ENCODE results near the gene CYTH1. TPM values are rescaled to one million over a fixed set of nuclear protein-coding genes. Genes with fewer than 3 reads are reported as not detected.

Gene CYTH1
- polyA plus RNA-seq, 1 of the 3 experiments (the other 2 are of a cell fraction), result 23.8 TPM

DNA sequence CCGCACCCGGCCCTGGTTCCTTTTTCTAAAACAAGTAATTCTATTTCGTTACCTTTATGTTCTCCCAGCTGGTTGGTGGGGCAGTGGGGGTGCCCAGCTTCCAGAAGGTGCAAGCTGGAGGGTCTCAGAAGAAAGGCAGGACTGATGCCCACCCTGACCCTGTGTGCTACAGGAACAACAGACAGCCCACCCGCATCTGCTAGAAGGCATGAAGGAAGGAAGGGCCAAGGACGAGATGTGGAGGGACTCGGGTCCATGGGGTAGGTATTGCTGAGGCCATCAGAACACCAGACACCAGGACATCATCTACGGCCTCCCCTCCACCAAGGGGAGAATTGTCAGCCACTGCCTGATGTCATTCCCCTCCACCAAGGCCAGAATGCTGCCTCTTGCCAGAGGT is 6.4 kb upstream of the CYTH1 start:
- 88% methylated on average over 7 of the region's 7 CpGs for WGBS (ENCODE audit: low lambda C conversion rate)
- H3K4me3 ChIP-seq (ENCODE audit: low read depth in 2 of 2, low read length in 1 of 2), result no peak overlapping the region
- H2AFZ ChIP-seq (ENCODE audit: low read depth), result no peak overlapping the region
- no peak overlapping the region for H3K27ac ChIP-seq (ENCODE audit: low read depth in 2 of 2, low read length in 1 of 2)
- no peaks in the 10 kb centered on the region for H3K79me2 ChIP-seq (ENCODE audit: insufficient read depth)
- TF ChIP-seq FOXJ3 (CRISPR knock-in tag; IDR thresholded peaks at IDR 0.05), result no peak
- no peak overlapping the region for H3K9ac ChIP-seq
- no peaks in the 10 kb centered on the region for H3K9me2 ChIP-seq
- H3K4me2 ChIP-seq, result no peak overlapping the region
- peaks cover 20% of the 10 kb centered on the region in 2 experiments; a peak in 2 of 4 replicates for H3K4me1 ChIP-seq (ENCODE audit: control insufficient read depth in 1 of 2, insufficient read depth in 2 of 2, low read depth in 1 of 2, low read length in 1 of 2)
- peaks cover under 1 to 3% of the 10 kb centered on the region in 2 experiments for H3K36me3 ChIP-seq (replicated peaks in 1 of 2; ENCODE audit: control insufficient read depth in 1 of 2, insufficient read depth in 2 of 2, low read length in 1 of 2)
- ChIA-PET CTCF (interaction anchor here (1.3 to 2.8 kb wide), 2 partner anchors 10 to 55 kb away, joined by 4 to 11 read pairs; no protein-coding TSS in a partner anchor), POLR2A (no interaction called here)
- no peaks in the 10 kb centered on the region for H3K9me3 ChIP-seq
- H4K20me1 ChIP-seq (ENCODE audit: insufficient read depth), result no peaks in the 10 kb centered on the region
- no peak for DNase-seq
- H3F3A ChIP-seq (replicated peaks; ENCODE audit: insufficient read depth), result peaks cover 33% of the 10 kb centered on the region
- H3K27me3 ChIP-seq (ENCODE audit: insufficient read depth), result no peaks in the 10 kb centered on the region

DNA sequence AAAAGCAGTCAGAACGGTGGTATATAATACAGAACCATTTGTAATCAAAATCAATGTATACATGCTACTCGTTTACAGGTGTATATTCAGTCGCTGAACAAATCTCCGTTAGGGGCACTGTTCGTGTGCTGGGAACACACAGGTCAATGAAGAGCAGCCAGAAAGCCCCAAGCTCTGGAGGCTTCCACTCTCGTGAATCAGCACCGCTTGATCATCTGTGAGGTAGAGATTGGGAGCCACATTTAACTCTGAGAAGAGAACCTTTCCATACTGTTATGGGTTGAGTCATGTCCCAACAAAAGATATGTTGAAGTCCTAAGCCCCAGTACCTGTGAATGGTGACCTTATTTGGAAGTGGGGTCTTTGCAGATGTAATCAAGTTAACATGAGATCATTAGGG is 5.4 kb upstream of the CYTH1 start:
- H3K9me2 ChIP-seq, result no peaks in the 10 kb centered on the region
- no peaks in the 10 kb centered on the region for H4K20me1 ChIP-seq (ENCODE audit: insufficient read depth)
- H3K4me3 ChIP-seq (ENCODE audit: low read depth in 2 of 2, low read length in 1 of 2), result no peak overlapping the region
- TF ChIP-seq POLR2AphosphoS5 (IDR thresholded peaks at IDR 0.05; ENCODE audit: low read depth, low read length) (no peak), FOXM1 (IDR thresholded peaks at IDR 0.05; ENCODE audit: low read depth) (no peak), TCF12 (IDR thresholded peaks at IDR 0.05) (no peak), FOSL2 (IDR thresholded peaks at IDR 0.05; ENCODE audit: borderline replicate concordance, low read depth) (no peak), MXI1 (IDR thresholded peaks at IDR 0.05; ENCODE audit: low read depth, low read length) (no peak), RAD21 (IDR thresholded peaks at IDR 0.05; ENCODE audit: low read length) (no peak), MEF2A (IDR thresholded peaks at IDR 0.05; ENCODE audit: borderline replicate concordance, low read depth) (no peak), YY1 (IDR thresholded peaks at IDR 0.05; ENCODE audit: low read depth) (no peak), TEAD4 (IDR thresholded peaks at IDR 0.05; ENCODE audit: borderline replicate concordance, insufficient read depth) (no peak)
- TF ChIP-seq, protein P1, sequence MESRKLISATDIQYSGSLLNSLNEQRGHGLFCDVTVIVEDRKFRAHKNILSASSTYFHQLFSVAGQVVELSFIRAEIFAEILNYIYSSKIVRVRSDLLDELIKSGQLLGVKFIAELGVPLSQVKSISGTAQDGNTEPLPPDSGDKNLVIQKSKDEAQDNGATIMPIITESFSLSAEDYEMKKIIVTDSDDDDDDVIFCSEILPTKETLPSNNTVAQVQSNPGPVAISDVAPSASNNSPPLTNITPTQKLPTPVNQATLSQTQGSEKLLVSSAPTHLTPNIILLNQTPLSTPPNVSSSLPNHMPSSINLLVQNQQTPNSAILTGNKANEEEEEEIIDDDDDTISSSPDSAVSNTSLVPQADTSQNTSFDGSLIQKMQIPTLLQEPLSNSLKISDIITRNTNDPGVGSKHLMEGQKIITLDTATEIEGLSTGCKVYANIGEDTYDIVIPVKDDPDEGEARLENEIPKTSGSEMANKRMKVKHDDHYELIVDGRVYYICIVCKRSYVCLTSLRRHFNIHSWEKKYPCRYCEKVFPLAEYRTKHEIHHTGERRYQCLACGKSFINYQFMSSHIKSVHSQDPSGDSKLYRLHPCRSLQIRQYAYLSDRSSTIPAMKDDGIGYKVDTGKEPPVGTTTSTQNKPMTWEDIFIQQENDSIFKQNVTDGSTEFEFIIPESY (IDR thresholded peaks at IDR 0.05; ENCODE audit: borderline replicate concordance, low read depth), result no peak
- TF ChIP-seq, protein P2, sequence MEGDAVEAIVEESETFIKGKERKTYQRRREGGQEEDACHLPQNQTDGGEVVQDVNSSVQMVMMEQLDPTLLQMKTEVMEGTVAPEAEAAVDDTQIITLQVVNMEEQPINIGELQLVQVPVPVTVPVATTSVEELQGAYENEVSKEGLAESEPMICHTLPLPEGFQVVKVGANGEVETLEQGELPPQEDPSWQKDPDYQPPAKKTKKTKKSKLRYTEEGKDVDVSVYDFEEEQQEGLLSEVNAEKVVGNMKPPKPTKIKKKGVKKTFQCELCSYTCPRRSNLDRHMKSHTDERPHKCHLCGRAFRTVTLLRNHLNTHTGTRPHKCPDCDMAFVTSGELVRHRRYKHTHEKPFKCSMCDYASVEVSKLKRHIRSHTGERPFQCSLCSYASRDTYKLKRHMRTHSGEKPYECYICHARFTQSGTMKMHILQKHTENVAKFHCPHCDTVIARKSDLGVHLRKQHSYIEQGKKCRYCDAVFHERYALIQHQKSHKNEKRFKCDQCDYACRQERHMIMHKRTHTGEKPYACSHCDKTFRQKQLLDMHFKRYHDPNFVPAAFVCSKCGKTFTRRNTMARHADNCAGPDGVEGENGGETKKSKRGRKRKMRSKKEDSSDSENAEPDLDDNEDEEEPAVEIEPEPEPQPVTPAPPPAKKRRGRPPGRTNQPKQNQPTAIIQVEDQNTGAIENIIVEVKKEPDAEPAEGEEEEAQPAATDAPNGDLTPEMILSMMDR (IDR thresholded peaks at IDR 0.05), result no peak
- TF ChIP-seq, protein P3, sequence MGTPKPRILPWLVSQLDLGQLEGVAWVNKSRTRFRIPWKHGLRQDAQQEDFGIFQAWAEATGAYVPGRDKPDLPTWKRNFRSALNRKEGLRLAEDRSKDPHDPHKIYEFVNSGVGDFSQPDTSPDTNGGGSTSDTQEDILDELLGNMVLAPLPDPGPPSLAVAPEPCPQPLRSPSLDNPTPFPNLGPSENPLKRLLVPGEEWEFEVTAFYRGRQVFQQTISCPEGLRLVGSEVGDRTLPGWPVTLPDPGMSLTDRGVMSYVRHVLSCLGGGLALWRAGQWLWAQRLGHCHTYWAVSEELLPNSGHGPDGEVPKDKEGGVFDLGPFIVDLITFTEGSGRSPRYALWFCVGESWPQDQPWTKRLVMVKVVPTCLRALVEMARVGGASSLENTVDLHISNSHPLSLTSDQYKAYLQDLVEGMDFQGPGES (IDR thresholded peaks at IDR 0.05; ENCODE audit: low read depth, low read length), result no peak
- peaks cover 20% of the 10 kb centered on the region in 2 experiments; a peak in 2 of 4 replicates for H3K4me1 ChIP-seq (ENCODE audit: control insufficient read depth in 1 of 2, insufficient read depth in 2 of 2, low read depth in 1 of 2, low read length in 1 of 2)
- no peak for DNase-seq
- POLR2A ChIA-PET, result no interaction called here
- H3K27me3 ChIP-seq (ENCODE audit: insufficient read depth), result no peaks in the 10 kb centered on the region
- H3F3A ChIP-seq (replicated peaks; ENCODE audit: insufficient read depth), result peaks cover 42% of the 10 kb centered on the region
- no peak overlapping the region for H3K27ac ChIP-seq (ENCODE audit: low read depth in 2 of 2, low read length in 1 of 2)
- H3K9me3 ChIP-seq, result no peaks in the 10 kb centered on the region
- H3K36me3 ChIP-seq (replicated peaks in 1 of 2; ENCODE audit: control insufficient read depth in 1 of 2, insufficient read depth in 2 of 2, low read length in 1 of 2), result no peaks in the 10 kb centered on the region
- CTCF ChIA-PET, result interaction anchor here (1.3 to 4.8 kb wide), 2 partner anchors 56 to 290 kb away, joined by 4 to 30 read pairs; no protein-coding TSS in a partner anchor
- no peak overlapping the region for H2AFZ ChIP-seq (ENCODE audit: low read depth)
- WGBS (ENCODE audit: low lambda C conversion rate), result 90% methylated on average over 7 of the region's 7 CpGs
- no peak overlapping the region for H3K4me2 ChIP-seq
- H3K9ac ChIP-seq, result no peak overlapping the region
- H3K79me2 ChIP-seq (ENCODE audit: insufficient read depth), result no peaks in the 10 kb centered on the region
